Left cardiac atrium (tissue), 4 donors: ENCODE data around the gene TAS1R1. TPM values are rescaled to one million over a fixed set of nuclear protein-coding genes. Genes with fewer than 3 reads are reported as not detected.
A peak's percentile ranks its signal among the peaks of the same experiment; 100 is the strongest.

ENCODE experiments used
- ATAC-seq, 2 donors: fragments of 200-7000 bp; cut with Tn5 transposase; one replicate each; pipeline ENCODE4 v1.9.1; 2020; ENCODE audit warnings: mild to moderate bottlenecking in 2 of 2, moderate library complexity in 2 of 2
- DNase-seq: peaks from one replicate; pipeline ENCODE4 v3.0.0-alpha.2; 2020
- intact Hi-C, 2 donors: fragments of 100-400 bp; cut with DNase I; formaldehyde crosslinking; loops; one replicate each; pipeline versions ENCODE4 v1.14.1 to v1.15.1; 2022 to 2023
- total RNA-seq, 2 donors: library from RNA; stranded (reverse); fragmentation: NEBNext Ultra II Directional; extraction: Animal tissue kit (Norgen Biotek cat#: 25700); gene quantifications; one replicate each; pipeline ENCODE4 v1.2.1, GENCODE V29; 2021
- donor health status: DM: no; HTN: yes; CAD: no.
- donor health status: DM: no; HTN: yes; CAD: no; lungs with severe emphysema.
- donor health status: DM: yes; HTN: yes; CAD: no.
- donor health status: Dilated cardiomyopathy.

TAS1R1 gene
- total RNA-seq, 2 donors from 2014 or later, result not detected

GRCh38 chr1:6621429-6622391, 66.6 kb downstream of the TAS1R1 start:
- DNase-seq, result no peak
- intact Hi-C loops, result no loop called here
- no peak for ATAC-seq

DNA sequence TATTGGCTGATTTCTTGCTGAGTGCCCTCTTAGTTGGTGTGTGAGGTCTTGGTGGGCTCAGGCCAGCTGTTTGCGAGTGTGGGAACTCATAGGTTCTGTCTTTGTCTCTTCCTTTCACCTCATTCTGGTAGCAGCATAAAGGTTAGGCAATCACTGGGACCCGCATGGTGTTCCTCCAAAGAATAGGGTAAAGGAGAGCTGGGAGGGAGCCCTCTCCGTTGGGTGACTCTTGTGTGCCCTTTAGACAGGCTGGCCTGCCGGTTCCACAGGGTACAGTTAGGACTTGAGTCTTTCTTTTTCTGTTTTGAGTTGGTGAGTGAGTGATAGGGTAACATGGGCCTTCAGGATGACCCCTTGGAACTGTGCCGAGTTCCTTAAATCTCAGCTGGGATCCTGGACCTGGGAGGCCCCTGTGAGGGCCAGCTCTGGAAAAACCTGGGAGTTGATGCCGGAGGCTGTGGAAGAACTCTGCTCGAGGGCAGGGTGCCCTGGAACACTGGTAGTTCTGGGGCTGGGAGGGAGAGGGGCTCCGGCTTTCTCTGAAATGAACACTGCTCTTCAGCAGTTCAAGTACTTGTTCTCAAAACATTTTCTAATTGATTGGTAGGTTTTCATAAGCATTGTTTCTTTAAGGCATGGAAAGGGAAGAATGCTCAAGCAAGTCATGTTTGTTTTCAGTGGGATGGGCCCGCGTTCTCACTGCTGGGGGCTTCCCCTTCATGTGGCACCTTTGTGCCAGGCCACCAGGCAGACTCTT, 67.5 kb downstream of the TAS1R1 start:
- intact Hi-C loops, result no loop called here

DNA sequence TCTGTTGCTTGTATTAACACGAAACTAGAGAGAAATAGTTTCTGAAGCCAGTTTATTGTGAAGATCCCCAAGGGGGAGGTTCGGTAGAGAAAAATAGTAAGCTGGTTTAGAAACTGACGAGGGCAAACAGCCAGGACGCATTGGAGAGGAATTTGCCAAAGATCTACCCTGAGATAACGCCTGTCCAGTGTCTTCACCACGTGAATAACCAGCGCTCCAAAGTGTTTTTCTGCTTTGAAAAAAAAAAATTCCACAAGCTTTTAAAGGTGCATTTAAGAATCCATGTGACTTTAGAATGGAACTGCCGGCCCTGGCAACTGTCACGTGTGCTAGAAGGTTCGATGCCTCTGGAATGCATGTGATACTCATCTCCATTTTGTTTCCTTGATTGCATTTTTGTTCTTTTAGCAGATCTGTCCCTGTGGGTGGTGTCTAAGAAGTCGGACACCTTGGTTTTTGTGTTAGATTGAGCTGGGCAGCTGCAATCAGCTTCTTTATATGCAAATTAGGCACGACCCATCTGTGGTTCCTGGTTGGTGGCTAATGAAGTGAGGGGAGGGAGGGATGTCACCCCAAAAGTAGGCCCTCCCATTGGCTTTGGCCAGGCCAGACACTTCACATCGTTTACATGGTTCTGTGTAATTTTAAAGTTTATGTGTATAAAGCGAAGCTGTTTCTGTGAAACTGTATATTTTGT, 68.3 kb downstream of the TAS1R1 start:
- ATAC-seq (no peak), DNase-seq (no peak)
- intact Hi-C loops, result no loop called here

More for the DNA sequence above, 67.5 kb downstream of the TAS1R1 start:
- ATAC-seq (peak in 1 of 2 donors; percentile 28), DNase-seq (no peak)

- intact Hi-C loops, result loop anchor here in 1 of 2 donors (5.0 kb wide), 1 partner anchor 43 kb away; no protein-coding TSS in a partner anchor
These were observed 69.8 kb downstream of the TAS1R1 start, which contains the start of gene THAP3 for GRCh38 chr1:6624710-6625583. Gene THAP3 (plus strand): TSS chr1:6624868. CDS start chr1:6625219, 351 bp downstream.

DNA sequence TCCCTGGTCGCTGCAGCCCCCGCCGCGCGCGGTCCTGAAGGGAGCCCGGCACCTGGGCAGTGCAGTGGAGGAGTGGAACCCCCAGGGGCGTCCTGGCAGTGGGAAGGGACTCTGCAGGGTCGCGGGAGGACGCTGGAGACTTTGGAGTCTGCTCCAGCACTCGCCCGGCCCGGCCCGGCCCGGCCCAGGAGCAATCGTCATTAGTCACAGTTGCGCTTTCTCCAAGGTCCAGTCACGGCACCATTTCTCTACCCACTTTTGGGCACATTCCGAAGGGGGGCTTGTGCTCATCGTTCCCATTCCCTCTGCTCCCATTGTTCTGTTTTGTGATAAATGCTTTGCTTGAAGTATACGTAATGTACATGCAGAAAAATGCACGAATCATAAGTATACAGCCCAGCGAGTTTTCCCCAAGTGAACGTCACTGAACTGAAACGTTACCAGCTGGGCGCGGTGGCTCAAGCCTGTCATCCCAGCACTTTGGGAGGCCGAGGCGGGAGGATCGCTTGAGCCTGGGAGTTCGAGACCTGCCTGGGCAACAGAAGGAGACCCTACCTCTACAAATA, 70.6 kb downstream of the TAS1R1 start:
- no peak for DNase-seq
- intact Hi-C loops, result loop anchor here in 1 of 2 donors (5.0 kb wide), 1 partner anchor 43 kb away; no protein-coding TSS in a partner anchor
- ATAC-seq, result peak; percentile 9 to 32

More at GRCh38 chr1:6624710-6625583, 69.8 kb downstream of the TAS1R1 start, which contains the start of gene THAP3:
- DNase-seq, result peak; percentile 92
- ATAC-seq, result peak; percentile 93 to 95

GRCh38 chr1:6627031-6627430, 71.9 kb downstream of the TAS1R1 start:
- DNase-seq (no peak), ATAC-seq (no peak)
- intact Hi-C loops, result loop anchor here in 1 of 2 donors (5.0 kb wide), 1 partner anchor 45 kb away; no protein-coding TSS in a partner anchor

- DNase-seq, result no peak
- intact Hi-C loops, result loop anchor here in 1 of 2 donors (5.0 kb wide), 1 partner anchor 46 kb away; no protein-coding TSS in a partner anchor
- ATAC-seq, result no peak
These were observed 72.9 kb downstream of the TAS1R1 start for GRCh38 chr1:6627841-6628545.

GRCh38 chr1:6628971-6629479, 73.9 kb downstream of the TAS1R1 start:
- DNase-seq, result no peak
- intact Hi-C loops, result loop anchor here in 1 of 2 donors (5.0 kb wide), 1 partner anchor 47 kb away; no protein-coding TSS in a partner anchor
- ATAC-seq, result no peak

Other genes starting within 250 kb of the TAS1R1 start
- gene ACOT7, start 161.5 kb upstream of the TAS1R1 start, total RNA-seq, result 10 to 100 TPM in 1 of 2 donors, 1 to 10 TPM in 1; 9.9 to 12.9 TPM
- gene HES2, start 135.4 kb upstream of the TAS1R1 start, total RNA-seq, result under 1 TPM in 1 of 2 donors, not detected in 1; 0.37 TPM
- gene ESPN, start 130.5 kb upstream of the TAS1R1 start, total RNA-seq, result under 1 TPM; 0.42 to 0.44 TPM
- 1 to 10 TPM; 5.5 to 5.9 TPM for gene TNFRSF25, start 89.1 kb upstream of the TAS1R1 start, total RNA-seq
- gene PLEKHG5, start 63.6 kb upstream of the TAS1R1 start, total RNA-seq, result 10 to 100 TPM; 10.7 to 11.8 TPM
- 10 to 100 TPM; 12.0 to 16.5 TPM for gene NOL9, start 794 bp upstream of the TAS1R1 start, total RNA-seq
- gene ZBTB48, start 24.7 kb downstream of the TAS1R1 start, total RNA-seq, result 10 to 100 TPM; 11.5 to 14.3 TPM
- 10 to 100 TPM; 43.9 to 75.8 TPM for gene KLHL21, start 47.6 kb downstream of the TAS1R1 start, total RNA-seq
- 1 to 10 TPM; 7.8 to 9.0 TPM for gene PHF13, start 58.4 kb downstream of the TAS1R1 start, total RNA-seq
- 10 to 100 TPM in 1 of 2 donors, 1 to 10 TPM in 1; 8.9 to 14.6 TPM for gene THAP3, start 69.6 kb downstream of the TAS1R1 start, total RNA-seq
- gene DNAJC11, start 146.5 kb downstream of the TAS1R1 start, total RNA-seq, result 10 to 100 TPM; 54.5 to 57.1 TPM
- 100 to 1,000 TPM; 109 to 128 TPM for gene CAMTA1, start 230.1 kb downstream of the TAS1R1 start, total RNA-seq